GM23338 (cell line): ENCODE data around the gene MTCL1. TPM values are rescaled to one million over a fixed set of nuclear protein-coding genes. Genes with fewer than 3 reads are reported as not detected.

Experiments used
- ATAC-seq: fragments of 200-7000 bp; cut with Tn5 transposase; 3 replicates; pipeline ENCODE4 v1.9.1; 2020
- DNase-seq: peaks from one replicate; pipeline ENCODE4 v3.0.0-alpha.2; 2015; ENCODE audit warnings: low spot score
- H2AFZ ChIP-seq: fragments of 200-600 bp; sonication (generic); 2 replicates; pipeline ENCODE4 v1.8.0; 2016; ENCODE audit warnings: antibody characterized with exemption, mild to moderate bottlenecking, moderate library complexity
- H3F3A ChIP-seq: fragments of 200-600 bp; sonication (generic); replicated peaks from 2 replicates; pipeline ENCODE4 v1.8.0; 2017; ENCODE audit warnings: antibody characterized with exemption, mixed run types, low read depth
- H3K27ac ChIP-seq: fragments of 200-600 bp; sonication (generic); 2 replicates; pipeline ENCODE4 v1.6.1; 2016; ENCODE audit warnings: low read depth
- H3K27me3 ChIP-seq: fragments of 200-600 bp; sonication (generic); 2 replicates; pipeline ENCODE4 v1.8.0; 2016; ENCODE audit warnings: mild to moderate bottlenecking, mixed run types, moderate library complexity; ENCODE audit not compliant: insufficient read depth
- H3K36me3 ChIP-seq: fragments of 200-600 bp; sonication (generic); 2 replicates; pipeline ENCODE4 v1.8.0; 2016; ENCODE audit warnings: mild to moderate bottlenecking; ENCODE audit not compliant: insufficient read depth
- H3K4me1 ChIP-seq: fragments of 200-600 bp; sonication (generic); 2 replicates; pipeline ENCODE4 v1.8.0; 2016; ENCODE audit warnings: mild to moderate bottlenecking, moderate library complexity; ENCODE audit not compliant: insufficient read depth
- H3K4me2 ChIP-seq: fragments of 200-600 bp; sonication (generic); 2 replicates; pipeline ENCODE4 v1.7.1; 2017; ENCODE audit warnings: mixed run types
- H3K4me3 ChIP-seq: fragments of 200-600 bp; sonication (generic); 2 replicates; pipeline ENCODE4 v1.6.1; 2016; ENCODE audit warnings: mixed run types
- H3K79me2 ChIP-seq: fragments of 200-600 bp; sonication (generic); replicated peaks from 2 replicates; pipeline ENCODE4 v1.8.0; 2017; ENCODE audit warnings: mild to moderate bottlenecking; ENCODE audit not compliant: insufficient read depth
- H3K9me2 ChIP-seq: fragments of 200-600 bp; sonication (generic); 2 replicates; pipeline ENCODE4 v1.8.0; 2017; ENCODE audit not compliant: insufficient read depth
- H4K20me1 ChIP-seq: fragments of 200-600 bp; sonication (generic); replicated peaks from 2 replicates; pipeline ENCODE4 v1.8.0; 2017; ENCODE audit warnings: mild to moderate bottlenecking; ENCODE audit not compliant: insufficient read depth
- H3K27ac Mint-ChIP-seq: 2 replicates; pipeline ENCODE4 v1.8.0; 2020; ENCODE audit warnings: inconsistent platforms, mild to moderate bottlenecking, moderate library complexity, mixed read lengths
- H3K27me3 Mint-ChIP-seq: 3 replicates; pipeline ENCODE4 v1.8.0; 2022; ENCODE audit warnings: low read depth, mild to moderate bottlenecking, moderate library complexity, mixed read lengths, inconsistent platforms; ENCODE audit not compliant: insufficient read depth, poor library complexity
- H3K36me3 Mint-ChIP-seq: 3 replicates; pipeline ENCODE4 v1.8.0; 2021; ENCODE audit warnings: low read depth, mild to moderate bottlenecking, inconsistent platforms, moderate library complexity, mixed read lengths
- H3K4me1 Mint-ChIP-seq: 3 replicates; pipeline ENCODE4 v1.8.0; 2020; ENCODE audit warnings: mild to moderate bottlenecking, inconsistent platforms, mixed read lengths
- H3K4me3 Mint-ChIP-seq: 3 replicates; pipeline ENCODE4 v1.8.0; 2021; ENCODE audit warnings: moderate library complexity, mild to moderate bottlenecking, inconsistent platforms, mixed read lengths
- H3K9me3 Mint-ChIP-seq: 3 replicates; pipeline ENCODE4 v1.8.0; 2020; ENCODE audit warnings: moderate library complexity, mild to moderate bottlenecking, inconsistent platforms, mixed read lengths
- CREB1 ChIP-seq: fragments of 250-450 bp; sonication (Bioruptor Pico); IDR thresholded peaks from 2 replicates; pipeline ENCODE4 v1.5.0; 2020; ENCODE audit warnings: low read depth, mild to moderate bottlenecking, moderate library complexity
- CTCF ChIP-seq, 2 experiments: fragments of 200-600 bp in 1 of 2; sonication (generic) in 1 of 2; conservative IDR thresholded peaks; 2 replicates each; pipeline versions ENCODE4 v1.5.1 to v1.6.1; 2016 to 2017; ENCODE audit warnings: antibody characterized with exemption in 2 of 2, low read depth in 2 of 2, mild to moderate bottlenecking in 2 of 2, moderate library complexity in 1 of 2
- ETS1 ChIP-seq: IDR thresholded peaks from 2 replicates; pipeline ENCODE4 v1.6.1; 2016; ENCODE audit warnings: antibody characterized with exemption
- EZH2 ChIP-seq: fragments of 200-600 bp; sonication (generic); IDR thresholded peaks from one replicate; pipeline ENCODE4 v1.8.0; 2017; ENCODE audit warnings: antibody characterized with exemption, mild to moderate bottlenecking, low read depth; ENCODE audit not compliant: unreplicated experiment
- EZH2phosphoT487 ChIP-seq: fragments of 200-600 bp; sonication (generic); IDR thresholded peaks from one replicate; pipeline ENCODE4 v1.8.1; 2018; ENCODE audit warnings: antibody characterized with exemption; ENCODE audit not compliant: unreplicated experiment
- JUNB ChIP-seq: IDR thresholded peaks from one replicate; pipeline ENCODE4 v1.6.1; 2016; ENCODE audit warnings: antibody characterized with exemption; ENCODE audit not compliant: unreplicated experiment
- NANOG ChIP-seq: IDR thresholded peaks from 2 replicates; pipeline ENCODE4 v1.6.1; 2016; ENCODE audit warnings: antibody characterized with exemption, borderline replicate concordance
- POLR2AphosphoS5 ChIP-seq: IDR thresholded peaks from 2 replicates; pipeline ENCODE4 v1.6.1; 2016; ENCODE audit warnings: antibody characterized with exemption, low read depth
- STAT1 ChIP-seq: IDR thresholded peaks from one replicate; pipeline ENCODE4 v1.6.1; 2016; ENCODE audit warnings: antibody characterized with exemption; ENCODE audit not compliant: unreplicated experiment
- ZNF114 ChIP-seq: fragments of 250-450 bp; sonication (Bioruptor Pico); IDR thresholded peaks from 2 replicates; pipeline ENCODE4 v1.5.0; 2020; ENCODE audit warnings: mild to moderate bottlenecking, moderate library complexity
- ZNF331 ChIP-seq: fragments of 250-450 bp; sonication (Bioruptor Pico); IDR thresholded peaks from 2 replicates; pipeline ENCODE4 v1.5.0; 2020; ENCODE audit warnings: low read depth, mild to moderate bottlenecking, moderate library complexity
- polyA plus RNA-seq: library from polyadenylated mRNA; unstranded; fragments of >200 nt; fragmentation: Nextera tagmentation; extraction: Ambion mirVana; gene quantifications from 2 replicates; pipeline ENCODE4 v1.2.1, GENCODE V29; 2016
- total RNA-seq: library from RNA; depleted of rRNA; stranded (reverse); fragments of >200 nt; shearing (Covaris generic); gene quantifications from 2 replicates; pipeline ENCODE4 v1.2.3, GENCODE V29; 2014
- TF ChIP-seq, protein P1 (sequence below): IDR thresholded peaks from one replicate; pipeline ENCODE4 v1.6.1; 2018; ENCODE audit warnings: antibody characterized with exemption; ENCODE audit not compliant: unreplicated experiment
- TF ChIP-seq, protein P2 (sequence below): fragments of 250-450 bp; sonication (Bioruptor Pico); IDR thresholded peaks from 2 replicates; pipeline ENCODE4 v1.5.0; 2020; ENCODE audit warnings: mild to moderate bottlenecking, moderate library complexity

The MTCL1 gene
- total and polyA plus RNA-seq, 2 experiments from 2014 or later: 14.4 to 45.0 TPM

- no peaks in the 10 kb centered on the region for H3K27me3 ChIP-seq
- H4K20me1 ChIP-seq: no peaks in the 10 kb centered on the region
- H3K4me3 ChIP-seq: no peak overlapping the region
- no peak for ATAC-seq
- no peaks in the 10 kb centered on the region for H3K79me2 ChIP-seq
- peaks cover 2% of the 10 kb centered on the region; the same call in 1 of the 2 replicates for H3K9me2 ChIP-seq
- H3K4me1 ChIP-seq: no peaks in the 10 kb centered on the region
- Mint-ChIP-seq H3K27me3 (peaks cover 4% of the 10 kb centered on the region), H3K27ac (no peak overlapping the region), H3K4me1 (peaks cover 17% of the 10 kb centered on the region), H3K4me3 (no peak overlapping the region), H3K36me3 (peaks cover 58% of the 10 kb centered on the region), H3K9me3 (peaks cover 13% of the 10 kb centered on the region)
- peaks cover 4% of the 10 kb centered on the region for H3K36me3 ChIP-seq
- H3K27ac ChIP-seq: no peak overlapping the region
- H3F3A ChIP-seq: no peaks in the 10 kb centered on the region
- DNase-seq: no peak
- no peak overlapping the region for H3K4me2 ChIP-seq
- H2AFZ ChIP-seq: no peak overlapping the region
- TF ChIP-seq ZNF331 (no peak), EZH2 (no peak), NANOG (no peak), CREB1 (CRISPR knock-in tag) (no peak), JUNB (no peak), ETS1 (no peak), STAT1 (no peak), EZH2phosphoT487 (no peak), ZNF114 (CRISPR knock-in tag) (no peak), CTCF (conservative IDR thresholded peaks at IDR 0.05; ENCODE audit: low read depth in 2 of 2) (no peak), POLR2AphosphoS5 (no peak)
- TF ChIP-seq, protein P1, sequence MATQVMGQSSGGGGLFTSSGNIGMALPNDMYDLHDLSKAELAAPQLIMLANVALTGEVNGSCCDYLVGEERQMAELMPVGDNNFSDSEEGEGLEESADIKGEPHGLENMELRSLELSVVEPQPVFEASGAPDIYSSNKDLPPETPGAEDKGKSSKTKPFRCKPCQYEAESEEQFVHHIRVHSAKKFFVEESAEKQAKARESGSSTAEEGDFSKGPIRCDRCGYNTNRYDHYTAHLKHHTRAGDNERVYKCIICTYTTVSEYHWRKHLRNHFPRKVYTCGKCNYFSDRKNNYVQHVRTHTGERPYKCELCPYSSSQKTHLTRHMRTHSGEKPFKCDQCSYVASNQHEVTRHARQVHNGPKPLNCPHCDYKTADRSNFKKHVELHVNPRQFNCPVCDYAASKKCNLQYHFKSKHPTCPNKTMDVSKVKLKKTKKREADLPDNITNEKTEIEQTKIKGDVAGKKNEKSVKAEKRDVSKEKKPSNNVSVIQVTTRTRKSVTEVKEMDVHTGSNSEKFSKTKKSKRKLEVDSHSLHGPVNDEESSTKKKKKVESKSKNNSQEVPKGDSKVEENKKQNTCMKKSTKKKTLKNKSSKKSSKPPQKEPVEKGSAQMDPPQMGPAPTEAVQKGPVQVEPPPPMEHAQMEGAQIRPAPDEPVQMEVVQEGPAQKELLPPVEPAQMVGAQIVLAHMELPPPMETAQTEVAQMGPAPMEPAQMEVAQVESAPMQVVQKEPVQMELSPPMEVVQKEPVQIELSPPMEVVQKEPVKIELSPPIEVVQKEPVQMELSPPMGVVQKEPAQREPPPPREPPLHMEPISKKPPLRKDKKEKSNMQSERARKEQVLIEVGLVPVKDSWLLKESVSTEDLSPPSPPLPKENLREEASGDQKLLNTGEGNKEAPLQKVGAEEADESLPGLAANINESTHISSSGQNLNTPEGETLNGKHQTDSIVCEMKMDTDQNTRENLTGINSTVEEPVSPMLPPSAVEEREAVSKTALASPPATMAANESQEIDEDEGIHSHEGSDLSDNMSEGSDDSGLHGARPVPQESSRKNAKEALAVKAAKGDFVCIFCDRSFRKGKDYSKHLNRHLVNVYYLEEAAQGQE: no peak
- TF ChIP-seq, protein P2, sequence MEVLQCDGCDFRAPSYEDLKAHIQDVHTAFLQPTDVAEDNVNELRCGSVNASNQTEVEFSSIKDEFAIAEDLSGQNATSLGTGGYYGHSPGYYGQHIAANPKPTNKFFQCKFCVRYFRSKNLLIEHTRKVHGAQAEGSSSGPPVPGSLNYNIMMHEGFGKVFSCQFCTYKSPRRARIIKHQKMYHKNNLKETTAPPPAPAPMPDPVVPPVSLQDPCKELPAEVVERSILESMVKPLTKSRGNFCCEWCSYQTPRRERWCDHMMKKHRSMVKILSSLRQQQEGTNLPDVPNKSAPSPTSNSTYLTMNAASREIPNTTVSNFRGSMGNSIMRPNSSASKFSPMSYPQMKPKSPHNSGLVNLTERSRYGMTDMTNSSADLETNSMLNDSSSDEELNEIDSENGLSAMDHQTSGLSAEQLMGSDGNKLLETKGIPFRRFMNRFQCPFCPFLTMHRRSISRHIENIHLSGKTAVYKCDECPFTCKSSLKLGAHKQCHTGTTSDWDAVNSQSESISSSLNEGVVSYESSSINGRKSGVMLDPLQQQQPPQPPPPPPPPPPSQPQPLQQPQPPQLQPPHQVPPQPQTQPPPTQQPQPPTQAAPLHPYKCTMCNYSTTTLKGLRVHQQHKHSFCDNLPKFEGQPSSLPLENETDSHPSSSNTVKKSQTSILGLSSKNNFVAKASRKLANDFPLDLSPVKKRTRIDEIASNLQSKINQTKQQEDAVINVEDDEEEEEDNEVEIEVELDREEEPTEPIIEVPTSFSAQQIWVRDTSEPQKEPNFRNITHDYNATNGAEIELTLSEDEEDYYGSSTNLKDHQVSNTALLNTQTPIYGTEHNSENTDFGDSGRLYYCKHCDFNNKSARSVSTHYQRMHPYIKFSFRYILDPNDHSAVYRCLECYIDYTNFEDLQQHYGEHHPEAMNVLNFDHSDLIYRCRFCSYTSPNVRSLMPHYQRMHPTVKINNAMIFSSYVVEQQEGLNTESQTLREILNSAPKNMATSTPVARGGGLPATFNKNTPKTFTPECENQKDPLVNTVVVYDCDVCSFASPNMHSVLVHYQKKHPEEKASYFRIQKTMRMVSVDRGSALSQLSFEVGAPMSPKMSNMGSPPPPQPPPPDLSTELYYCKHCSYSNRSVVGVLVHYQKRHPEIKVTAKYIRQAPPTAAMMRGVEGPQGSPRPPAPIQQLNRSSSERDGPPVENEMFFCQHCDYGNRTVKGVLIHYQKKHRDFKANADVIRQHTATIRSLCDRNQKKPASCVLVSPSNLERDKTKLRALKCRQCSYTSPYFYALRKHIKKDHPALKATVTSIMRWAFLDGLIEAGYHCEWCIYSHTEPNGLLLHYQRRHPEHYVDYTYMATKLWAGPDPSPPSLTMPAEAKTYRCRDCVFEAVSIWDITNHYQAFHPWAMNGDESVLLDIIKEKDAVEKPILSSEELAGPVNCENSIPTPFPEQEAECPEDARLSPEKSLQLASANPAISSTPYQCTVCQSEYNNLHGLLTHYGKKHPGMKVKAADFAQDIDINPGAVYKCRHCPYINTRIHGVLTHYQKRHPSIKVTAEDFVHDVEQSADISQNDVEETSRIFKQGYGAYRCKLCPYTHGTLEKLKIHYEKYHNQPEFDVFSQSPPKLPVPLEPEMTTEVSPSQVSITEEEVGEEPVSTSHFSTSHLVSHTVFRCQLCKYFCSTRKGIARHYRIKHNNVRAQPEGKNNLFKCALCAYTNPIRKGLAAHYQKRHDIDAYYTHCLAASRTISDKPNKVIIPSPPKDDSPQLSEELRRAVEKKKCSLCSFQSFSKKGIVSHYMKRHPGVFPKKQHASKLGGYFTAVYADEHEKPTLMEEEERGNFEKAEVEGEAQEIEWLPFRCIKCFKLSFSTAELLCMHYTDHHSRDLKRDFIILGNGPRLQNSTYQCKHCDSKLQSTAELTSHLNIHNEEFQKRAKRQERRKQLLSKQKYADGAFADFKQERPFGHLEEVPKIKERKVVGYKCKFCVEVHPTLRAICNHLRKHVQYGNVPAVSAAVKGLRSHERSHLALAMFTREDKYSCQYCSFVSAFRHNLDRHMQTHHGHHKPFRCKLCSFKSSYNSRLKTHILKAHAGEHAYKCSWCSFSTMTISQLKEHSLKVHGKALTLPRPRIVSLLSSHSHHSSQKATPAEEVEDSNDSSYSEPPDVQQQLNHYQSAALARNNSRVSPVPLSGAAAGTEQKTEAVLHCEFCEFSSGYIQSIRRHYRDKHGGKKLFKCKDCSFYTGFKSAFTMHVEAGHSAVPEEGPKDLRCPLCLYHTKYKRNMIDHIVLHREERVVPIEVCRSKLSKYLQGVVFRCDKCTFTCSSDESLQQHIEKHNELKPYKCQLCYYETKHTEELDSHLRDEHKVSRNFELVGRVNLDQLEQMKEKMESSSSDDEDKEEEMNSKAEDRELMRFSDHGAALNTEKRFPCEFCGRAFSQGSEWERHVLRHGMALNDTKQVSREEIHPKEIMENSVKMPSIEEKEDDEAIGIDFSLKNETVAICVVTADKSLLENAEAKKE (CRISPR knock-in tag): no peak
Measured at GRCh38 chr18:8763611-8764010, 58.3 kb downstream of the MTCL1 start.
